Measurements from ENCODE around the gene AKAP3.

Gene AKAP3

GRCh38 chr12:4648501-4649357, at the start of gene AKAP3, which contains the start of gene NDUFA9:
Gene AKAP3 (minus strand): TSS chr12:4649051. CDS start chr12:4638196, 10,855 bp downstream.
Gene NDUFA9 (plus strand): TSS chr12:4649114. CDS start chr12:4649127, 13 bp downstream.
- in situ Hi-C loops (cut with MboI; ENCODE audit: low sequenced_read_pairs): no loop called here

GRCh38 chr12:4690760-4691159, 41.9 kb upstream of the AKAP3 start:
- in situ Hi-C loops (cut with MboI; ENCODE audit: low sequenced_read_pairs): no loop called here

- in situ Hi-C loops (cut with MboI; ENCODE audit: low sequenced_read_pairs): no loop called here
These were observed 36.5 kb upstream of the AKAP3 start for GRCh38 chr12:4685317-4685716.

- in situ Hi-C loops (cut with MboI; ENCODE audit: low sequenced_read_pairs): no loop called here
These were observed 32.9 kb upstream of the AKAP3 start for GRCh38 chr12:4681732-4682131.

- in situ Hi-C loops (cut with MboI; ENCODE audit: low sequenced_read_pairs): no loop called here
These were observed 30.9 kb upstream of the AKAP3 start for GRCh38 chr12:4679711-4680110.

DNA sequence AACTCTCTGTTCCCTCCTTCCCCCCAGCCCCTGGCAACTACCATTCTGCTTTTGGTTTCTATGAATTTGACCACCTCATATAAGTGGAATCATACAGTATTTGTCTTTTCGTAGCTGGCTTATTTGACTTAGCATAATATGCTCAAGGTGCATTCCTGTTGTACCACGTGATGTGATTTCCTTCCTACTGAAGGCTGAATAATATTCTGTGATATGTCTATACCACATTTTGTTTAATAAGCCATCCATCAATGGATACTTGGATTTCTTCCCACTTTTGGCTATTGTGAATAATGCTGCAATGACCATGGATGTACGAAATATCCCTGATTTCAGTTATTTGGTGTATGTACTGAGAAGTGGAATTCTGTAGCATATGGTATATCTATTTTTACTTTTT, 16.4 kb upstream of the AKAP3 start:
- in situ Hi-C loops (cut with MboI; ENCODE audit: low sequenced_read_pairs): no loop called here

DNA sequence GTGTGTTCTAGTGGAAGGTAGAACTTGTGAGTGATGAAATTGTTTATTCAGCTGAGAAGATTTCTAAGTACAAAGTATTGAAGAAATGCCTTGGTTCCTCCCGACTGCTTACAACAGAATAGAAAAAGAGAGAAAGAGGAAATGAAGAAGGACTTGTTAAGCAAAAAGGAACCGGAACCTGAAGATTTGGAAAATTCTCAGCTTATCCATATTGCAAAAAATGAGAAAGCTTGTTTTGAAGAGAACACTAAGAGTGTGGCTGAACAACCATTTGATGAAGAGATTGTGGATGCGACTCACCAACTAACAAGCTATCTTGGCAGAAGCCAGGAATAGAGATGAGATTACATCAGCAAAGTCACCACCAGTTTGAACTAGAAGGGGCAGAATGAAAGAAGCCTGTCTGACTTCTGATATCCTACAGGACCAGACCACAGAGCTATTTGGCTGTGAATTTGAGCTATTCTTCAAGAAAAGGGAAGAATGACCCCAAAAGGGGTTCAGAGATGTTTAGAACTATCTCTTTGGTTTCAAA, 15.2 kb upstream of the AKAP3 start:
- in situ Hi-C loops (cut with MboI; ENCODE audit: low sequenced_read_pairs): no loop called here

DNA sequence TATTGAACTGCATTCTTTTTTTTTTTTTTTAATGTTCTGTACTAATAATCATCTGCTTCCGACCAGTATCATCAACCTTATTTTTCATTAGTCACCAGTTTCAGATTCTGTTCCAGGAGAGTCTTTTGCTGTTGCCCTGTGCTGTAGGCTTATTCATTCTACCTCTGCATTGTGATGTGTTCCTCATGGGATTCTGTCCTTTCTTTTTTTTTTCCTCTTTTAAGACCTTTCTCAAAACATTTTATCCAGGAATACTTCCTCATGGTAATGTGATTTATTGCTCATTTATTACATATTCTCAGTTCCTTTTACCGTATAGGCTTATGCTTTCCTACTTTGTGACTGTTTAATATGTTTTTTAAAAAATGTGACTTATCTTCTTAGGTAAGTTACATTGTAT, 4.8 kb upstream of the AKAP3 start:
- in situ Hi-C loops (cut with MboI; ENCODE audit: low sequenced_read_pairs): no loop called here

GRCh38 chr12:4653257-4653656, 4.4 kb upstream of the AKAP3 start:
- in situ Hi-C loops (cut with MboI; ENCODE audit: low sequenced_read_pairs): no loop called here

GRCh38 chr12:4649358-4649661, 459 bp upstream of the AKAP3 start:
- in situ Hi-C loops (cut with MboI; ENCODE audit: low sequenced_read_pairs): no loop called here

DNA sequence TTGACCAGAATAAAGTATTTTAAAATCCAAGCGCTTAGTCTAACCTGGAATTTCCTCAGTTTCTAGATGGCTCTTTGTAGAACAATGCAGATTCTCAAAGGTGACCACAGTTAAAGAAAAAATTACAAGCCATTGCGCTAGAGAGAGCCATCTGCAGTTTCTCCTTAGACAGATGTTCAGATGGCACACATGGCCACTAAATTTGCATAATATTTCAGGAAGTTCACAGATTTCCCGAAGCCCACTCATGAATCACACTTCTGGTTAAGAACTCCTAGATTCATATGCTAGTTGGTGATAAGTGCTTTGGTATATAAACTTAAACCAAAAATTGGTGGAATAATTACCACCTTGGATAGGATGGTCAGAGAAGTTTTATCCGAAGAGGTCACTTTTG, 749 bp downstream of the AKAP3 start:
- in situ Hi-C loops (cut with MboI; ENCODE audit: low sequenced_read_pairs): no loop called here

- in situ Hi-C loops (cut with MboI; ENCODE audit: low sequenced_read_pairs): no loop called here
These were observed 3.8 kb downstream of the AKAP3 start for GRCh38 chr12:4645023-4645422.

- in situ Hi-C loops (cut with MboI; ENCODE audit: low sequenced_read_pairs): no loop called here
These were observed 5.1 kb downstream of the AKAP3 start for GRCh38 chr12:4643747-4644146.

DNA sequence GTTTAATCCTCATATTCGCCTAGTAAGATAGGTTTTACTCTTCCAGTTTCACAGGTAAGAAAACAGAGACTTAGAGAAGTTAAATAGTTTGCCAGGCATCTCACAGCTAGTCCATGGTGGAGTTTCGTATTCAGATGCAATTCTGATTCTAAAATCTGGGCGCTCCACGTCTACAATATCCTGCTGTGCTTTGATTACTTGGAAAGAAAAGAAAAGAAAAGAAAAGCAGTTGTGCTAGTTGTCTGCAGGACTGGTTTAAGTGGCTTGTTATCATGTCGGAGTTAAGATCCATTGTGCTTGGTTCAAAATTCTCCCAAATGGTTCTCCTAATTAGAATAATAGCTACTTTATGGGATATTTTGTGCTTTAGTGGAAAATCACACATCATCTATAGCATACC, 18.6 kb downstream of the AKAP3 start:
- in situ Hi-C loops (cut with MboI; ENCODE audit: low sequenced_read_pairs): no loop called here

- in situ Hi-C loops (cut with MboI; ENCODE audit: low sequenced_read_pairs): no loop called here
These were observed 20.4 kb downstream of the AKAP3 start for GRCh38 chr12:4628406-4628805.

DNA sequence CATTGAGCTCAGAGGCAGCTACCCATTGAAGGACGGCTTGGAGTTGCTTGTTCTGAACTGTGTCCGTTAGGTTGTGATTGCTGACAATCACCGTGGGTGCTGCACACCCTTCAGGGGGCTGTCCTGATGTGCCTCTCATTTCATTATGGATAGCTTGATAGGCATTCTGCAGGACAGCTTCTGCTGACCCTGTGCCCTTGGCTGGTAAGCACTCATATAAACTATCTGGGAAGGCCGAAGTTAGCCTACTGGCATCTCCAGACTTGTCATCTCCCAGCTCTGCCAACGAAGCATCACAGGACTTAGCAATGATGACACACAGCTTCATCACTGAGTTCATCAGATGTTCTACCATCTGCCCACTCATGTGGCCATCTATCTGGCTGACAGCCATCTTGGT, 22.3 kb downstream of the AKAP3 start:
- in situ Hi-C loops (cut with MboI; ENCODE audit: low sequenced_read_pairs): no loop called here

GRCh38 chr12:4621511-4621910, 27.3 kb downstream of the AKAP3 start:
- in situ Hi-C loops (cut with MboI; ENCODE audit: low sequenced_read_pairs): no loop called here

GRCh38 chr12:4615667-4616066, 33.2 kb downstream of the AKAP3 start:
- in situ Hi-C loops (cut with MboI; ENCODE audit: low sequenced_read_pairs): no loop called here

DNA sequence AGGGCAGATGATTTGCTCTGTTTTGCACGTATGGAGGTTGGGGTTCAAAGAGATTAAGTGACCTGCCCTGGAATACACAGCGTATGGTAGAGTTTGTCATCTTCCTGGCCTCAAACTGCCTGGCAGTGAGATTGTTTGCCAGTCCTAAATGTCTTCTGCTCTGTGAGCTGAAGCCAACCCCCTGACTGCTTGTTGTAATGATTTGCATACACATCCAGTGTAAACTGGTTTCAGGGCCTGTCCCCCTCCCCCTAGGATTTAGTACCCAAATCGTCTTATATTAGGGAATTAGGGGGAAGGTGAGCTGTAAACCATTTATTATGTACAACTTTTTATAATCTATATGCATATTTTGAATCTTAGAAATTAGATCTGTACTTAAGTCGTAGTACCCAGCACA, 38.4 kb downstream of the AKAP3 start:
- in situ Hi-C loops (cut with MboI; ENCODE audit: low sequenced_read_pairs): no loop called here

- in situ Hi-C loops (cut with MboI; ENCODE audit: low sequenced_read_pairs): no loop called here
These were observed 39.8 kb downstream of the AKAP3 start for GRCh38 chr12:4609071-4609470.

- in situ Hi-C loops (cut with MboI; ENCODE audit: low sequenced_read_pairs): no loop called here
These were observed 41.8 kb downstream of the AKAP3 start for GRCh38 chr12:4607056-4607455.

DNA sequence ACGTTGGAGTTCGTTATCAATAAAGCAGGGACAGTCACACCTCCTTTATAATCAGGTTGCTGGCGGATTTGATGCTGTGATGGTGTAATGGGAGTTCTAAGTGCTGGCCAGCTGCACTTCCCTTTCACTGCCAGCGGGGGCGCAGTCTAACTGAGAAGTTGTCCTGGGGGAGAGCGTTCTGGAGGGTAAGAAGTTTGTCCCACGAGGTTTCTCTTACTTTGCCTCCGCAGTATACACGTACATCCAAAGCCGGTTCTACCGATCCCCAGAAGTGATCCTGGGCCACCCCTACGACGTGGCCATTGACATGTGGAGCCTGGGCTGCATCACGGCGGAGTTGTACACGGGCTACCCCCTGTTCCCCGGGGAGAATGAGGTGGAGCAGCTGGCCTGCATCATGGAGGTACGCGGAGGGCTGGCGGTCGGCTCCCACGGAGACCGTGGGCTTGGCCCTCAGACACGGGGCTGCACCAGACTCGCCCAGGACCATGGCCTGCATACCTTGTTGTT, 44.1 kb downstream of the AKAP3 start:
- in situ Hi-C loops (cut with MboI; ENCODE audit: low sequenced_read_pairs): no loop called here

DNA sequence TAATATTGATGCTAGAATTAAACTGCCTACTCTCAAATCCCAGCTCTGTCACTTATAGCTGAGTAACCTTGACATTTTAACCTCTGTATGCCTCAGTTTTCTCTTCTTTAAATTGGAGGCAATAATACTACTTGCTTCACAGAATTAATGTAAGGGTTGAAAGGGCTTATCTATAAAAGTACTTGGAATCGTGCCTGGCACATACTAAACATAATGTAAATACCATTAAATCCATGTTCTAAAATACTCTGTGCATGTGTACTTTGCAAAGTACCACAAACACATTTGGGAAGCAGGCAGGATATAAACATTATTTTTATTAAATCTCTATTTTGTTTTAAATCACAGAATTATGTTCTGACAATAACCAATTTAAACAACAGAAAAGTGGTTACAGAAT, 44.9 kb downstream of the AKAP3 start:
- in situ Hi-C loops (cut with MboI; ENCODE audit: low sequenced_read_pairs): no loop called here
